HepG2 (cell line): Measurements from ENCODE around the gene PALM. TPM values are rescaled to one million over a fixed set of nuclear protein-coding genes. Genes with fewer than 3 reads are reported as not detected.

ENCODE experiments used
- ATAC-seq: fragments of 200-7000 bp; cut with Tn5 transposase; 3 replicates; pipeline ENCODE4 v1.9.1; 2020; ENCODE audit warnings: mild to moderate bottlenecking, moderate library complexity
- BruUV-seq: library from RNA; stranded (reverse); fragments of 400-500 nt; replicated peaks from 2 replicates; lab custom pipeline; 2021; lab: Mats Ljungman, UMichigan
- CTCF ChIA-PET: fragments of 300-600 bp; formaldehyde crosslinking; extraction: SDS; loops from one replicate; lab custom pipeline; 2021; ENCODE audit warnings: low total read pairs, inconsistent platforms, low intra/inter-chr PET ratio; lab: Yijun Ruan, JAX
- POLR2A ChIA-PET: fragments of 350-600 bp; sonication (Branson Sonifier 250); formaldehyde crosslinking; loops from one replicate; lab custom pipeline; 2020; ENCODE audit warnings: antibody characterized with exemption, inconsistent platforms; lab: Yijun Ruan, JAX
- DNase-seq: peaks from one replicate; pipeline ENCODE4 v3.0.0-alpha.2; 2015; ENCODE audit warnings: low spot score
- FAIRE-seq: peaks from 3 replicates; lab custom pipeline; 2011; peaks lifted over from hg19 to GRCh38; lab: Jason Lieb, UNC
- H2AFZ ChIP-seq: one replicate; pipeline ENCODE4 v1.6.1; 2011; ENCODE audit warnings: low read length, inconsistent platforms
- H3K27ac ChIP-seq: fragments of 300-600 bp; 3 replicates; pipeline ENCODE4 v1.8.0; 2011; ENCODE audit warnings: mixed run types, mild to moderate bottlenecking, mixed read lengths, low read length, inconsistent platforms; ENCODE audit not compliant: insufficient read depth; ENCODE audit errors: extremely low read length
- H3K27me3 ChIP-seq, 2 experiments: fragments of 200-600 bp in 1 of 2; 2 replicates in 1 of 2; 3 replicates in 1 of 2; pipeline versions ENCODE4 v1.6.0 to v1.8.0; 2011; ENCODE audit warnings: low read length in 2 of 2, mild to moderate bottlenecking in 2 of 2, moderate library complexity in 2 of 2, inconsistent platforms in 1 of 2; ENCODE audit not compliant: insufficient read depth in 2 of 2, control insufficient read depth in 1 of 2
- H3K36me3 ChIP-seq, 2 experiments: fragments of 200-600 bp in 1 of 2; replicated peaks in 1 of 2; 2 replicates in 1 of 2; 3 replicates in 1 of 2; pipeline versions ENCODE4 v1.5.1 to v1.8.0; 2011; ENCODE audit warnings: low read length in 2 of 2, inconsistent platforms in 1 of 2; ENCODE audit not compliant: insufficient read depth in 2 of 2, control insufficient read depth in 1 of 2
- H3K4me1 ChIP-seq: 2 replicates; pipeline ENCODE4 v1.5.1; 2012; ENCODE audit warnings: low read length, inconsistent platforms; ENCODE audit not compliant: insufficient read depth
- H3K4me2 ChIP-seq: 2 replicates; pipeline ENCODE4 v1.6.0; 2011; ENCODE audit warnings: low read depth, low read length, inconsistent platforms
- H3K4me3 ChIP-seq, 3 experiments: fragments of 200-600 bp in 1 of 3; sonication (generic), shearing (Covaris generic) in 1 of 3; replicated peaks in 1 of 3; 2 replicates each; pipeline ENCODE4 v1.5.1; 2011 to 2016; ENCODE audit warnings: low read length in 3 of 3, inconsistent platforms in 2 of 3, low read depth in 2 of 3, mild to moderate bottlenecking in 2 of 3, control low read depth in 1 of 3, mixed read lengths in 1 of 3; ENCODE audit not compliant: insufficient read depth in 1 of 3
- H3K79me2 ChIP-seq: one replicate; pipeline ENCODE4 v1.6.1; 2011; ENCODE audit warnings: low read length, inconsistent platforms; ENCODE audit not compliant: insufficient read depth
- H3K9ac ChIP-seq: 2 replicates; pipeline ENCODE4 v1.6.0; 2011; ENCODE audit warnings: mild to moderate bottlenecking, low read depth, low read length, inconsistent platforms; ENCODE audit not compliant: insufficient read depth
- H3K9me3 ChIP-seq: 2 replicates; pipeline ENCODE4 v1.5.1; 2012; ENCODE audit warnings: mild to moderate bottlenecking, low read length
- H4K20me1 ChIP-seq: 2 replicates; pipeline ENCODE4 v1.6.0; 2011; ENCODE audit warnings: inconsistent platforms, mild to moderate bottlenecking, low read length, moderate library complexity; ENCODE audit not compliant: insufficient read depth
- KDM6A ChIP-seq: IDR thresholded peaks from 2 replicates; pipeline ENCODE4 v1.6.1; 2016; ENCODE audit warnings: low read depth
- MAF1 ChIP-seq: sonication (generic); formaldehyde crosslinking; IDR thresholded peaks from 2 replicates; pipeline ENCODE4 v1.5.0; 2020; ENCODE audit warnings: missing genetic modification reagents, borderline replicate concordance
- MAFG ChIP-seq: sonication (generic); formaldehyde crosslinking; IDR thresholded peaks from 2 replicates; pipeline ENCODE4 v1.5.1; 2020; ENCODE audit warnings: mild to moderate bottlenecking, missing genetic modification reagents
- RXRA ChIP-seq: sonication (generic); formaldehyde crosslinking; IDR thresholded peaks from 2 replicates; pipeline ENCODE4 v1.5.1; 2020; ENCODE audit warnings: missing genetic modification reagents
- TEAD2 ChIP-seq: sonication (generic); formaldehyde crosslinking; IDR thresholded peaks from 2 replicates; pipeline ENCODE4 v1.9.0; 2021; ENCODE audit warnings: missing genetic modification reagents
- THAP9 ChIP-seq: sonication (generic); formaldehyde crosslinking; IDR thresholded peaks from 2 replicates; pipeline ENCODE4; 2020; ENCODE audit warnings: missing genetic modification reagents, mild to moderate bottlenecking, borderline replicate concordance
- ZBTB43 ChIP-seq: sonication (generic); formaldehyde crosslinking; conservative IDR thresholded peaks from 2 replicates; pipeline ENCODE4 v1.4.0; 2020; ENCODE audit warnings: missing genetic modification reagents
- ZNF207 ChIP-seq: fragments of 450-650 bp; IDR thresholded peaks from 2 replicates; pipeline ENCODE4 v1.6.1; 2016; ENCODE audit warnings: antibody characterized with exemption, borderline replicate concordance
- ZNF234 ChIP-seq: sonication (generic); formaldehyde crosslinking; conservative IDR thresholded peaks from 2 replicates; pipeline ENCODE4 v1.5.1; 2020; ENCODE audit warnings: mild to moderate bottlenecking, missing genetic modification reagents
- ZNF383 ChIP-seq: sonication (generic); formaldehyde crosslinking; IDR thresholded peaks from 2 replicates; pipeline ENCODE4 v1.4.0; 2020; ENCODE audit warnings: missing genetic modification reagents, mild to moderate bottlenecking, borderline replicate concordance
- ZNF484 ChIP-seq: sonication (generic); formaldehyde crosslinking; IDR thresholded peaks from 2 replicates; pipeline ENCODE4 v1.5.1; 2020; ENCODE audit warnings: mild to moderate bottlenecking, low read depth, missing genetic modification reagents, borderline replicate concordance
- WGBS: methylation state at CpG from one replicate; pipeline ENCODE4 v1.1.6; 2017; ENCODE audit warnings: low lambda C conversion rate; 5-methylcytosine and 5-hydroxymethylcytosine counted together
- in situ Hi-C: cut with HindIII; loops from 2 replicates; pipeline ENCODE4 v1.10.0; 2017; ENCODE audit warnings: low pct_unique_long_range_greater_than_20kb; ENCODE audit not compliant: extremely low pct_ligation_motif_present
- intact Hi-C: fragments of 100-400 bp; cut with micrococcal nuclease; formaldehyde crosslinking; loops from one replicate; pipeline ENCODE4 v1.10.0; 2022; ENCODE audit not compliant: unreplicated experiment
- polyA plus RNA-seq, 8 experiments: library from polyadenylated mRNA; depleted of rRNA in 3 of 8; stranded (reverse) in 7 of 8; unstranded in 1 of 8; fragments of >200 nt; fragmentation: Illumina TruSeq in 4 of 8; extraction: Trizol in 4 of 8; gene quantifications; 2 replicates each; pipeline versions ENCODE4 v1.2.1 to v1.2.3, GENCODE V29; 2011 to 2016; ENCODE audit warnings: low read depth in 4 of 8, missing spikeins in 1 of 8, mixed read lengths in 1 of 8; ENCODE audit not compliant: insufficient read depth in 1 of 8
- total RNA-seq, 5 experiments: library from RNA; depleted of rRNA; stranded (reverse); fragments of >200 nt; fragmentation: Illumina TruSeq; extraction: Trizol; gene quantifications; 2 replicates each; pipeline ENCODE4 v1.2.3, GENCODE V29; 2016; ENCODE audit warnings: low read depth in 1 of 5

The PALM gene
- total and polyA plus RNA-seq, 2 of the 13 experiments (the other 11 are each of a cell fraction or from before 2014, with no cell fraction given): 4.0 to 9.7 TPM

GRCh38 chr19:756821-757688 lies 48.3 kb downstream of the PALM start:
- Histone ChIP-seq H3K79me2 (no peaks in the 10 kb centered on the region), H3K36me3 (no peaks in the 10 kb centered on the region), H3K9me3 (no peaks in the 10 kb centered on the region; the same call in 1 of the 2 replicates), H3K4me3 (no peak overlapping the region), H3K9ac (no peak overlapping the region), H2AFZ (no peak overlapping the region), H3K4me1 (peaks cover 29% of the 10 kb centered on the region), H3K27ac (no peak overlapping the region), H4K20me1 (no peaks in the 10 kb centered on the region), H3K4me2 (no peak overlapping the region), H3K27me3 (no peaks in the 10 kb centered on the region)
- CTCF ChIA-PET: no interaction called here
- BruUV-seq: no TSS peak
- no peak for ATAC-seq
- in situ Hi-C loops (no loop called here), intact Hi-C loops (no loop called here)
- WGBS: 100% methylated on average over 4 of the region's 36 CpGs
- no peak for DNase-seq
- POLR2A ChIA-PET: interaction anchor here (0.6 kb wide), 1 partner anchor 348 kb away, joined by 3 read pairs; no protein-coding TSS in a partner anchor
- no peak for TF ChIP-seq ZNF207
- 0 out of 2 replicates have a peak, but pooled peaks have one; percentile 10 for TF ChIP-seq RXRA (CRISPR knock-in tag)
- no peak for FAIRE-seq

- H3K9me3 ChIP-seq: no peaks in the 10 kb centered on the region; the same call in 1 of the 2 replicates
- in situ Hi-C loops (no loop called here), intact Hi-C loops (no loop called here)
- BruUV-seq: no TSS peak
- peaks cover 21% of the 10 kb centered on the region for H3K4me1 ChIP-seq
- H3K27ac ChIP-seq: no peak overlapping the region
- no peaks in the 10 kb centered on the region for H3K27me3 ChIP-seq
- ChIA-PET POLR2A (interaction anchor here (0.6 kb wide), 1 partner anchor 347 kb away, joined by 3 read pairs; no protein-coding TSS in a partner anchor), CTCF (no interaction called here)
- no peak overlapping the region for H2AFZ ChIP-seq
- H4K20me1 ChIP-seq: no peaks in the 10 kb centered on the region
- H3K4me2 ChIP-seq: no peak overlapping the region
- no peak overlapping the region for H3K4me3 ChIP-seq
- H3K79me2 ChIP-seq: no peaks in the 10 kb centered on the region
- no peak for FAIRE-seq
- 98% methylated on average over 21 of the region's 50 CpGs for WGBS
- ATAC-seq: no peak
- H3K36me3 ChIP-seq: no peaks in the 10 kb centered on the region
- H3K9ac ChIP-seq: no peak overlapping the region
- no peak for DNase-seq
- TF ChIP-seq THAP9 (no peak), MAF1 (no peak), ZNF383 (CRISPR knock-in tag) (no peak), ZBTB43 (CRISPR knock-in tag) (no peak), TEAD2 (CRISPR knock-in tag) (no peak), ZNF484 (CRISPR knock-in tag) (no peak), ZNF234 (CRISPR knock-in tag) (no peak), MAFG (CRISPR knock-in tag) (no peak), KDM6A (CRISPR knock-in tag) (no peak)
These were observed 49.3 kb downstream of the PALM start for GRCh38 chr19:757811-758668.
